Ovary (tissue), 3 donors: ENCODE data around the gene FTH1.

Experiments
- CTCF ChIP-seq, 3 donors: fragments of 450-650 bp in 2 of 3; fragments of 200-600 bp in 1 of 3; IDR thresholded peaks; one replicate each; pipeline versions ENCODE4 v1.5.1 to v1.8.0; 2016 to 2022; ENCODE audit warnings: antibody characterized with exemption in 3 of 3, mild to moderate bottlenecking in 1 of 3
- EP300 ChIP-seq: sonication (generic); formaldehyde crosslinking; IDR thresholded peaks from one replicate; pipeline ENCODE4 v1.6.1; 2017; ENCODE audit warnings: antibody characterized with exemption
- POLR2A ChIP-seq: fragments of 450-650 bp; IDR thresholded peaks from one replicate; pipeline ENCODE4 v1.6.1; 2017; ENCODE audit warnings: antibody characterized with exemption, mild to moderate bottlenecking, moderate library complexity
- donor health status: DM: no; HTN: no; CAD: no.

- TF ChIP-seq POLR2A (no peak), CTCF (IDR thresholded peaks at IDR 0.05) (no peak), EP300 (no peak)
These were observed 5.4 kb upstream of the FTH1 start for GRCh38 chr11:61972672-61973475.
